Measurements from ENCODE around the gene CRYBG2.

Gene CRYBG2

DNA sequence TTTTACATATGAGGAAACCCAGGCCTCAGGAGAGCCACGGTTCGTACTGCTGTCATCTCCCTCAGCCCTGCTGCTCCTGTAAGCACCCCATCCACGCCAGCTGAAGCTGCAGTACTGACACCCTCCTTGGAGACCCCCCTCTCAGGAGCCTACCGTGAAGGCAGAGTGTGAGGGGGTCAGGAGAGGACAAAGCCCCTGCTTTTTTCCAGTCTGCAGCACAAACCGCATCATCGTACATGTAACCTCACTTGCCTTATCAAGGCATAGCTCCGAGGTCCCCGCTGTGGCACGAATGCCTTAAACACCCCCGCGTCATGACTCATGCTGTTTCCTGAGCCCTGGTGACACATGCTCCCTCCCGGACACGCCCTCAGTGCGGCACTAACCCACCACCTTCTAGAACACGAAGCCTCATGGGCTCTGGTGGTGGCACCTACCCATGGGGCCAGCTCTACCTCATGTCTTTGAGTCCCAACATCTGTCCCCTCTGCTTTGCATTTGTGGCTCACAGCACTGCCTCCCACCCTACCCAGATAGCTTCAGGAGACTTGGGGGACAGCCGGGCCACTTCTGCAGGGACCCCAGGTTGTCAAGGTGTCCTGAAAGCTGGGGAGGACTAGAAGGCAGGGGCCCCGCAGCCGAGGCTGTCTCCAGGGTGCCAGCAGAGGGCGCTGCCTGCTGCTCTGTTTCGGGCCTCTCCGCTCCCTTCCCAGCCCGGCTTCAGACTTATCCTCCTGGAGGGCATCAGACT lies 69.2 kb downstream of the CRYBG2 start:
- peaks cover 78 to 85% of the 10 kb centered on the region in 2 donors for H3K4me1 Mint-ChIP-seq
- no peaks in the 10 kb centered on the region for H3K27me3 Mint-ChIP-seq
- H3K36me3 Mint-ChIP-seq: peaks cover 38 to 53% of the 10 kb centered on the region in 2 donors
- H3K9me3 Mint-ChIP-seq: peaks cover 0 to 2% of the 10 kb centered on the region in 2 donors
- H3K4me3 Mint-ChIP-seq: peak overlapping the region; percentile 70 to 73
- peak; percentile 86 for DNase-seq
- ATAC-seq (replicated peaks): peak; percentile 59 to 60
- H3K27ac Mint-ChIP-seq: peak overlapping the region; percentile 98

DNA sequence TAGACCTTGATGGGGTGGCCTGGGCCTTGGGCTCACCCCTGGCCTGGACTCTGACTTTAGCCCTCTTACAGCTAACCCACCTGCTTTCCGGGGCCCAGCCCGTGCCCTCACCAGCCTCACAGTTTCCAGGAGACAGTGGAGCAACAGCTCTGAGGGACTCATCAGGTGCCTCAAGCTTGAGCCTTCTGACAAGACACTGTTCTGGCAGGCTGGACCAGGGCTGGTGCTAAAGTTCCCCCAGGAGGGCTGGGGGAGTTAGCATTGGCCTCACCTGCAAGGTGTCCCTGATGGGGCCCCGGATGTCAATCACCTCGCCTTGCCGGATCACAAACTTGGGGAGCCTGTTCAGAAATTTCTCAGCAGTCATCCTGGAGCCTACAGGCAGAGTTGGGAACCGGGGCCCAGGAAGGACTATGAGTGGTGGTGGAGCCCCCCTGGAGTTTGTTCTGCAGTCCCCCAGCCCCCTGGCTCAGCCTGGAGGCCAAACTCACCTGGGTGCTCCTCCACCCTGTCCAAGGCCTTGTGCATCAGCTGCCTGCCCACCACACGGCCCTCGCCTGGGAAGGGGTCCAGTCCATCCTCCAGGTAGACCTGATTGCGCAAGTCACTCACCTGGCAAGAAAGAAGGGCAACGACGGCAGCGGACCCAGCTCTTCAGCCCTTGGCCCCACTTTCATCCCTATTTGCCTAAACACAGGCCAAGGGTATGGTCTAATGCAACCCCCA lies 69.9 kb downstream of the CRYBG2 start:
- no peak for DNase-seq
- Mint-ChIP-seq H3K4me3 (peak overlapping the region; percentile 70 to 73), H3K27ac (peak overlapping the region; percentile 98), H3K9me3 (peaks cover 0 to 2% of the 10 kb centered on the region in 2 donors), H3K27me3 (no peaks in the 10 kb centered on the region), H3K4me1 (peaks cover 74 to 82% of the 10 kb centered on the region in 2 donors), H3K36me3 (peaks cover 38 to 56% of the 10 kb centered on the region in 2 donors)
- no peak for ATAC-seq (replicated peaks)

DNA sequence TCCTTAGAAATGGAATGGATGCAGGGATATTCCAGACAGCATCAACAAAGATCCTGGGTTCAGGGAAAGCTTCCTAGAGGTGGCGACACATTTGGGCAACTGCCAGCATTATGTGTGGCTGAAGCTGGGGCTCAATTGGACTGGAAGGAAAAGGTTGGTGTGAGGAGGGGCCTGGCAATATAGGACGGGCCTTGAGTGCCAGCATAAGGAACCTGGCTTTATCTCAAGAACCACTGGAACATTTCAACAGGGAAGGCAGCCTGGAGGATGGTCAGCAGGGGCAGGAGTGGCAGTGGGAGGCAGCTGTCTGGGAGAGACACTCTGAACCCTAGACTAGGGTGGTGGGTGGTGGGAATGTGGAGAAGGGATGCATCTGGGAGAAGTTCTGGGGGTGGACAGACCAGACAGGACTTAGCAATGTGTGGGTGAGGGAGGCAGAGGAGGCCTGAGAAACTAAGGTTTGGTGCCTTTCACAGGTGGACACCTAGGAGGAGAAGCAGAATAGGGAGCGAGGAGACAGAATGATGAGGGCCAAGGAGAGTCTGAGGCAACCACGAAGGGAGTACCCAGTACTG lies 70.6 kb downstream of the CRYBG2 start:
- DNase-seq (no peak), ATAC-seq (replicated peaks) (no peak)
- H3K4me3 Mint-ChIP-seq: peak overlapping the region; percentile 19 to 32
- H3K4me1 Mint-ChIP-seq: peaks cover 72 to 82% of the 10 kb centered on the region in 2 donors
- no peaks in the 10 kb centered on the region for H3K27me3 Mint-ChIP-seq
- H3K36me3 Mint-ChIP-seq: peaks cover 42 to 61% of the 10 kb centered on the region in 2 donors
- H3K27ac Mint-ChIP-seq: peak overlapping the region; percentile 90
- H3K9me3 Mint-ChIP-seq: peaks cover 0 to 2% of the 10 kb centered on the region in 2 donors

DNA sequence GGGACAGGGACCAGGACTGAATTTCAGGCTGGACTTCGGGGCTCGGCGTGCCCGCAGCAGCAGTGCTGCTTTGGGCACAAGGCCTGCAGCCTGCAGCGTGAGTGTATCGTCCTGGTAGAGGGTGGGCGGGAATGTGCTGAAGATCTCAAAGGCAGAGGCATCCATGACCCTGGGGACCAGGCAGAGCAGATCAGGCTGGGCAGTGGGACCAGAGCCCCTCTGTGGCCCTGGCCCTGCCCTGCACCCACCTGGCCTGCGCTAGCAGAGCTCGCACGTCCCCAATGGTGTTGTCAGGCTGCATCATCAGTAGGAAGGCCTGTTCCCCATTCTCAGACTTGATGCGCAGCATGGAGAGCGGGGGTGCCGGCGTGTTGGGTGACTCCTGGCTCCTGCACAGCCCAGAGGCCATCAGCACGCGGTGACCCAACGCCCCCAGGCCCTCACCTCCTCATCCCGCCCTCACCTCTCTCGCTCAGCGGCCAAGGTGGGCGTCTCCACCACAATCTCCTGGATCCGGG lies 71.5 kb downstream of the CRYBG2 start:
- H3K4me1 Mint-ChIP-seq: peaks cover 71 to 82% of the 10 kb centered on the region in 2 donors
- peaks cover 42 to 70% of the 10 kb centered on the region in 2 donors for H3K36me3 Mint-ChIP-seq
- peak overlapping the region; percentile 90 for H3K27ac Mint-ChIP-seq
- ATAC-seq (replicated peaks) (no peak), DNase-seq (no peak)
- peaks cover 0 to 2% of the 10 kb centered on the region in 2 donors for H3K9me3 Mint-ChIP-seq
- peak overlapping the region in 1 of 2 donors; percentile 30 for H3K4me3 Mint-ChIP-seq
- no peaks in the 10 kb centered on the region for H3K27me3 Mint-ChIP-seq

DNA sequence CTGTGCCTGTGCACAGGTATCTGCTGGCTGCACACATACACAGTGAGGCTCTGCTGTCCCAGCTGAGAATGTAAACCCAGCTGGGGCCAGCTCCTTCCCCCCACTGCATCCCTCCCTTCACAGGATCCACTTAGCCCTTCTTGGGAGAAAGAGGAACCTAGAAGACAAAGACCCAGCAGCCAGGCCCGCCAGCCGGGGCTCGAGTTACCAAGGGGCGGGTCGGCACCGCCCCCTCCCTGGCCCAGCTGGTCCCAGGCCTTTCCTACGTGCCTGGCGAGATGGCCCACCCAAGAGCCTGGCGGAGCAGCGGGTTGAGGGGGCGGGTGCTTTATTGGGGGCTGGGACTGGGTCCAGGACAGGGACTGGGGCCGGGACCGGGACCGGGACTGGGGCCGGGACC lies 72.0 kb downstream of the CRYBG2 start:
- no peaks in the 10 kb centered on the region for H3K27me3 Mint-ChIP-seq

DNA sequence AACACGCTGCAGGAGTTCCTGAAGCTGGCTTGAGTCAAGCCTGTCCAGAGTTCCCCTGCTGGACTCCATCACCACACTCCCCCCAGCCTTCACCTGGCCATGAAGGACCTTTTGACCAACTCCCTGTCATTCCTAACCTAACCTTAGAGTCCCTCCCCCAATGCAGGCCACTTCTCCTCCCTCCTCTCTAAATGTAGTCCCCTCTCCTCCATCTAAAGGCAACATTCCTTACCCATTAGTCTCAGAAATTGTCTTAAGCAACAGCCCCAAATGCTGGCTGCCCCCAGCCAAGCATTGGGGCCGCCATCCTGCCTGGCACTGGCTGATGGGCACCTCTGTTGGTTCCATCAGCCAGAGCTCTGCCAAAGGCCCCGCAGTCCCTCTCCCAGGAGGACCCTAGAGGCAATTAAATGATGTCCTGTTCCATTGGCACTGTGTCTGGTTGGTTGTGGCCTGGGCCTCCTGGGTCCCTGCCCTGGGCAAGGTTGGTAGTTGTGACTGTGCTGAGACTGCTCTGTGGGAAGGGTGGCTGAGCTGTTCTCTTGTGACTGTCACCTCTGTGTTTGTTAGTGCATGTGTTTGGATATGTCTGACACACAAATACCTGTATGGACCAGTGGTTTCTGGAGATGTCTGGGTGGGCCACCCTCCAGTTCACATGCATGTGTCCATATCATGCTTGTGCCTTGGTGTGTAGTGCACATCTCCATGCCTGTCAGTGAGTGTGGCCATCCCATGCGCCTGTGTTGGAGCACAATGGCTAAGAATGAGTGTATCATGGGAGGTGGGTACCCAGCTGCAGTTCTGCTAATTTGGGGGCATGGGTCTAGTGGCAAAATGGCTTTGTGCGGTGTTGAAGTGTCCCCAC lies 72.6 kb downstream of the CRYBG2 start:
- peak overlapping the region; percentile 70 for H3K27ac Mint-ChIP-seq
- DNase-seq (no peak), ATAC-seq (replicated peaks) (no peak)
- no peaks in the 10 kb centered on the region for H3K27me3 Mint-ChIP-seq
- peaks cover 73 to 84% of the 10 kb centered on the region in 2 donors for H3K4me1 Mint-ChIP-seq
- peaks cover 0 to 2% of the 10 kb centered on the region in 2 donors for H3K9me3 Mint-ChIP-seq
- peak overlapping the region; percentile 89 to 91 for H3K4me3 Mint-ChIP-seq
- H3K36me3 Mint-ChIP-seq: peaks cover 45 to 79% of the 10 kb centered on the region in 2 donors

More for the DNA sequence above, 72.0 kb downstream of the CRYBG2 start:
- no peak for DNase-seq
- H3K4me1 Mint-ChIP-seq: peaks cover 69 to 82% of the 10 kb centered on the region in 2 donors
- H3K36me3 Mint-ChIP-seq: peaks cover 44 to 73% of the 10 kb centered on the region in 2 donors
- peak overlapping the region; percentile 47 for H3K27ac Mint-ChIP-seq
- peak overlapping the region; percentile 89 to 91 for H3K4me3 Mint-ChIP-seq
- peaks cover 0 to 2% of the 10 kb centered on the region in 2 donors for H3K9me3 Mint-ChIP-seq
- ATAC-seq (replicated peaks): no peak

DNA sequence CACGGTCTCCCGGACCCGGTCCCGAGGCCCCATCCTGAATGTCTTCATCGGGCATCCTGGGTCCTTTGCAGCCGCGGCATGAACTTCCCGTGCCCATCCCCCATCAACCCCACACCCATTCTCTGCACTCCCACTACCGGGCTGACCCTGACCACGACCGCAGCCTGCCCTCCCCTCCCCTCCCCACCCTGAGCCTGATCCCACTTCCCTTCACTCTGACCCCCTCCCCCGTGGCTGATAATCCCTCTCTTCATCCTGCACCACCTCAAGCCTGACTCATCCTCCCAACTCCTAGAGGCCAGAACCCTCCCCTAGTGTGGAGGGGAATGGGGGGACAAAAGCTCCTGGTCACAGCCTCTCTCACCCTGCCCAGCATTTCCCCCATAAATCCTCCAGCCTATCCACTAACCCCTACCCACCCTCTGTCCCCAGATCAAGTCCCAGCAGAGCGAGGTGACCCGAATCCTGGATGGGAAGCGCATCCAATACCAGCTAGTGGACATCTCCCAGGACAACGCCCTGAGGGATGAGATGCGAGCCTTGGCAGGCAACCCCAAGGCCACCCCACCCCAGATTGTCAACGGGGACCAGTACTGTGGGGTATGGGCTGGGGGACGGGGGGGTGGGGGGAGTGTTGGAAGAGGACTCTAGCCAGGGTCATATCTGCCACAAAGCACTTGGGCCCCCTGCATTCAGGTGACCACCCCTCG lies 73.4 kb downstream of the CRYBG2 start:
- peaks cover 0 to 2% of the 10 kb centered on the region in 2 donors for H3K9me3 Mint-ChIP-seq
- H3K36me3 Mint-ChIP-seq: peaks cover 45 to 79% of the 10 kb centered on the region in 2 donors
- ATAC-seq (replicated peaks) (no peak), DNase-seq (no peak)
- peak overlapping the region; percentile 89 to 91 for H3K4me3 Mint-ChIP-seq
- H3K27me3 Mint-ChIP-seq: no peaks in the 10 kb centered on the region
- peak overlapping the region; percentile 96 for H3K27ac Mint-ChIP-seq
- H3K4me1 Mint-ChIP-seq: peaks cover 78 to 86% of the 10 kb centered on the region in 2 donors

DNA sequence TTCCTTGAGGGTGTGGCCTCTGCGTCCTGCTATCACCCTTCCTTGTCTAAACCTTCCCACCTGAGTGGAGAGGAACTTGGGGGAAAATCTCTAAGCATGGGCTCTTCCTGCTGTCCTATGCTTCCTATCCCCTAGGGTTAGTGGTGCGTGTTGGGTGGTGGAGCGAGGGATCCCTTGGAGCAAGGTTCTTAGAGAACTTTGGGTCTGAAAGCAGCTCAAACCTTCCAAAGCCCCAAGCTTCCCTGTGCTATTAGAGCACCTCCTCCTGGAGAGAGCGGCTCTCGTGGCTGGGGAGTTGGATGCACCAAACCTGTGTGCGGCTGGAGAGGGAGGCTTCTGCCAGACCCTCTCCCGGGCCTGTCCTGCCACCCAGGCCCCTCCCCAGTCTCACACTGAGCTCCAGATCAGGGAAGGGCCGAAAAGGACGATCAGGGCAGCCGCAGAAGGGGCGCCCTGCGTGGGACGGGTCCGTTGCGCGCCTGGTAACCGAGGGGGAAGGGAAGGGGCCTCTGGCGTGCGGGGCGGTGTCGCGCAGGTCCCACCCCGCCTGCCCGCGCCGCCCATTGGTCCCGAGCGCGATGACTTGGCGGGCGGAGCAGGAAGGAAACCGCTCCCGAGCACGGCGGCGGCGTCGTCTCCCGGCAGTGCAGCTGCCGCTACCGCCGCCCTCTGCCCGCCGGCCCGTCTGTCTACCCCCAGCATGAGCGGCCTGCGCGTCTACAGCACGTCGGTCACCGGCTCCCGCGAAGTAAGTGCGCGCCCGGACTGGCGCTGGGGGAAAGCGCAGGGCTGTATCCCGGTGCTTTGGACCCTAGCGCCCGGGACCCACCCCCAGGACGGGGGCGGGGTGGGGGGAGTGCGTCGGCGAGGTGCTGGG lies 74.2 kb downstream of the CRYBG2 start, which contains the start of gene SH3BGRL3:
TSS of gene SH3BGRL3 (plus strand) at position 631 of the 877 bp plus-strand sequence. CDS start at position 701, 70 bp downstream.
- Mint-ChIP-seq H3K27ac (peak within 1 kb of the TSS; percentile 96), H3K4me1 (peaks cover 72 to 86% of the 10 kb centered on the region in 2 donors), H3K36me3 (peaks cover 37 to 74% of the 10 kb centered on the region in 2 donors), H3K27me3 (no peaks in the 10 kb centered on the region), H3K9me3 (no peaks in the 10 kb centered on the region), H3K4me3 (peak within 1 kb of the TSS; percentile 89 to 91)
- ATAC-seq (replicated peaks) (peak; percentile 62 to 72), DNase-seq (peak; percentile 76)

DNA sequence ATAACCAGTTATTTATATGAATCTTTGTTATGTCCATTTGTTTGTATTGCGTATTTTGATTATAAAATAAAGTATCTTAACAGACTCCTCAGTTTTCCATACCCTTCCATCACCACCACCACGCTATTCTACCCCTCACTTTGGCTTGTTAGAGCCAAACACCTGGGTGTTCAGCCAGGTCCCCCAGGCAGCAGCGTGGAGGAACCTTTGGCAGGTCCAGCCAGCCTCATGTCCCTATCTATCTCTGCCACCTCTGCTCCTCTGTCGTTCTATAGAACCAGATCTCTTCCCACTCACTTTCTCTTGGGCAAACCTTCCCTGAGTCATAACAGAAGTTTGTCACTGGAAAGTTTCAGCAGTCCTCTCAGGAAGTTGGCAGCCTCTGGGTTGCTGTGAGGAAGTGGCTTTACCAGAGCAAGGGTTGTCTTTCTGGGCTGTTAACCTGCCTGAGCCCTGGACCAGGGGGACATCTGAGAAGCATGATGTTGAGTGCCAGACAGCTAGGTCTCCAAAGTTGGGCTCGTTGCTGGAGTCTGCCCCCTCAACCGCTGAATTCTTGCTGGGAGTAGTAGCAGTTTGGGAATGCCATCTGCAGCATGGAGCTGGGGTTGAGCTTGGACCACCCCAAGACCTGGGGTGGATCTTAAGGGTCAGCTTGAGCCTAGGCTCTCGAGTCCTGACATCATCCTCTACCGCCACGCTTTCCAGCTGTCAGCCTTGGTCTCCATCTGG lies 75.0 kb downstream of the CRYBG2 start:
- no peaks in the 10 kb centered on the region for H3K27me3 Mint-ChIP-seq
- peak overlapping the region; percentile 89 to 91 for H3K4me3 Mint-ChIP-seq
- peak; percentile 38 to 49 for ATAC-seq (replicated peaks)
- peaks cover 70 to 80% of the 10 kb centered on the region in 2 donors for H3K4me1 Mint-ChIP-seq
- H3K36me3 Mint-ChIP-seq: peaks cover 37 to 72% of the 10 kb centered on the region in 2 donors
- H3K27ac Mint-ChIP-seq: peak overlapping the region; percentile 96
- DNase-seq: peak; percentile 61
- H3K9me3 Mint-ChIP-seq: no peaks in the 10 kb centered on the region

DNA sequence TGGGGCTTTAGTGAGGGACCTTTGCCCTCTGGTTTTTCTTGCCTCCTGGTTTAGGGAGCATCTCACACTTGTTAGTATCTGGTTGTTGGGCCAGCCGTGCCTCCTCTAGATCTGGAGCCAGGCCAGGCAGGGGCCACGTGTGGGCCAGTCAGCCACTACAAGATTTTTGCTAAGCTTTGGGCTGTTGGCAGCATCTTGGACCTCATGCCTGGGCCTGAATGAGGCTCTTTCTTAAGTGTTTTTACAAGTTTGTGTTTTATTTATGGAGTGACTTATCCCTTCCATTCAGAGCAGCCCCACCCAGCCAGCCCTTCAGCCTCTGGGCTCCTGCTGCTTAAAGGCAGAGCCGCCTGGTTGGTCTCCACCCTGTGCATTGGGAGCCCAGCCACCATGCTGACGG lies 75.6 kb downstream of the CRYBG2 start:
- H3K4me3 Mint-ChIP-seq: no peak overlapping the region
- H3K27ac Mint-ChIP-seq: peak overlapping the region; percentile 96
- H3K36me3 Mint-ChIP-seq: peaks cover 34 to 66% of the 10 kb centered on the region in 2 donors
- H3K9me3 Mint-ChIP-seq: no peaks in the 10 kb centered on the region
- H3K4me1 Mint-ChIP-seq: peaks cover 64 to 74% of the 10 kb centered on the region in 2 donors
- ATAC-seq (replicated peaks): no peak
- no peak for DNase-seq
- H3K27me3 Mint-ChIP-seq: no peaks in the 10 kb centered on the region

DNA sequence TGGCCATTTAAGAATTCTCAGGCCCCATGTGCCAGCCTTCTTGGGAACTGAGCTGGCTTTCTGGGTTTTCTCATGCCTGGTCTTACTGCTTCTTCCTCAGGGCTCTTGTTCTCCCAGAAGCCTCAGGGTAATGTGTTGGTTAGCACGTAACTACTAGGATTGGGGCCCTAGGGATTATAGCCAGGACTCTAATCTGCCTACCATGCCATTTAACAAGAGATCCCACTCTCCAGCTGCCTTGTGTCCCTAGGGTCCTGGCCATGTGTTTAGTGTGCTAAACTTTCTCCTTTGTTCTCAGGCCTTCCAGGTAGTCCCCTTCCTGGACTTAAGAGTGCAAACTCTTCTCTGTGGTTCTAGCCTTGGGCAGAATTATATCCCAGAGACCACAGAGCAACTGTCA lies 76.2 kb downstream of the CRYBG2 start:
- H3K36me3 Mint-ChIP-seq: peaks cover 30 to 64% of the 10 kb centered on the region in 2 donors
- ATAC-seq (replicated peaks) (no peak), DNase-seq (no peak)
- H3K27me3 Mint-ChIP-seq: no peaks in the 10 kb centered on the region
- peaks cover 59 to 69% of the 10 kb centered on the region in 2 donors for H3K4me1 Mint-ChIP-seq
- H3K4me3 Mint-ChIP-seq: no peak overlapping the region
- H3K9me3 Mint-ChIP-seq: no peaks in the 10 kb centered on the region
- peak overlapping the region; percentile 48 for H3K27ac Mint-ChIP-seq
